ENCODE results near the gene SPINK8. TPM values are rescaled to one million over a fixed set of nuclear protein-coding genes. Genes with fewer than 3 reads are reported as not detected.
A peak's percentile ranks its signal among the peaks of the same experiment; 100 is the strongest.

Gene SPINK8
- total and polyA plus RNA-seq, 9 donors = not detected

GRCh38 chr3:48306860-48307530, 26.5 kb downstream of the SPINK8 start:
- intact Hi-C loops (cut with DNase I) = no loop called here
- Histone ChIP-seq H3K9me3 (no peaks in the 10 kb centered on the region), H3K4me3 (no peak overlapping the region), H3K36me3 (no peaks in the 10 kb centered on the region), H3K27ac (no peak overlapping the region), H3K4me1 (ENCODE audit: insufficient read depth) (no peaks in the 10 kb centered on the region), H3K27me3 (no peaks in the 10 kb centered on the region)
- no peak for TF ChIP-seq POLR2A (IDR thresholded peaks at IDR 0.05)
- no peak for TF ChIP-seq EP300 (IDR thresholded peaks at IDR 0.05)
- TF ChIP-seq CTCF (IDR thresholded peaks at IDR 0.05) = no peak
- WGBS, 3 donors = 57 to 75% (median 70%) methylated on average over 4 of the region's 4 CpGs
- DNase-seq = no peak

- Histone ChIP-seq H3K27me3 (no peaks in the 10 kb centered on the region), H3K27ac (no peak overlapping the region), H3K36me3 (no peaks in the 10 kb centered on the region), H3K4me1 (ENCODE audit: insufficient read depth) (peaks cover 2% of the 10 kb centered on the region), H3K9me3 (no peaks in the 10 kb centered on the region), H3K4me3 (no peak overlapping the region)
- TF ChIP-seq POLR2A (IDR thresholded peaks at IDR 0.05) (no peak), EP300 (IDR thresholded peaks at IDR 0.05) (no peak), CTCF (IDR thresholded peaks at IDR 0.05) (no peak)
- intact Hi-C loops (cut with DNase I) = no loop called here
- WGBS, 3 donors = 54 to 63% (median 59%) methylated on average over 2 of the region's 2 CpGs
- no peak for DNase-seq
Measured at GRCh38 chr3:48306290-48306689, 27.2 kb downstream of the SPINK8 start.

- Histone ChIP-seq H3K9me3 (no peaks in the 10 kb centered on the region), H3K4me1 (ENCODE audit: insufficient read depth) (peaks cover 4% of the 10 kb centered on the region), H3K4me3 (no peak overlapping the region), H3K36me3 (no peaks in the 10 kb centered on the region), H3K27me3 (no peaks in the 10 kb centered on the region), H3K27ac (no peak overlapping the region)
- DNase-seq = no peak
- intact Hi-C loops (cut with DNase I) = no loop called here
- TF ChIP-seq CTCF (IDR thresholded peaks at IDR 0.05) (no peak), EP300 (IDR thresholded peaks at IDR 0.05) (no peak), POLR2A (IDR thresholded peaks at IDR 0.05) (no peak)
- WGBS, 3 donors = 50 to 62% (median 55%) methylated on average over 2 of the region's 2 CpGs
Measured at GRCh38 chr3:48305396-48305795, 28.1 kb downstream of the SPINK8 start.

- no peak for TF ChIP-seq POLR2A (IDR thresholded peaks at IDR 0.05)
- Histone ChIP-seq H3K4me1 (ENCODE audit: insufficient read depth) (peaks cover 9% of the 10 kb centered on the region), H3K27me3 (no peaks in the 10 kb centered on the region), H3K9me3 (no peaks in the 10 kb centered on the region), H3K36me3 (no peaks in the 10 kb centered on the region), H3K4me3 (no peak overlapping the region), H3K27ac (no peak overlapping the region)
- no peak for DNase-seq
- intact Hi-C loops (cut with DNase I) = no loop called here
- WGBS, 3 donors = 87 to 98% (median 92%) methylated on average over 2 of the region's 2 CpGs
Measured at GRCh38 chr3:48303021-48303420, 30.4 kb downstream of the SPINK8 start.

- peak; percentile 21 to 48 (median 42) for DNase-seq
- no peaks in the 10 kb centered on the region for H3K9me3 ChIP-seq
- H3K4me3 ChIP-seq = peak overlapping the region; percentile 71
- intact Hi-C loops (cut with DNase I) = no loop called here
- TF ChIP-seq CTCF (IDR thresholded peaks at IDR 0.05) (no peak), POLR2A (IDR thresholded peaks at IDR 0.05) (no peak), EP300 (IDR thresholded peaks at IDR 0.05) (no peak)
- no peaks in the 10 kb centered on the region for H3K36me3 ChIP-seq
- no peaks in the 10 kb centered on the region for H3K27me3 ChIP-seq
- H3K27ac ChIP-seq = peak overlapping the region; percentile 75 to 93
- H3K4me1 ChIP-seq (ENCODE audit: insufficient read depth) = peaks cover 9% of the 10 kb centered on the region
- WGBS, 3 donors = 9 to 11% (median 10%) methylated on average over 10 of the region's 10 CpGs
Measured at GRCh38 chr3:48301800-48302166, 31.7 kb downstream of the SPINK8 start.

Measured in ovary (tissue), 9 donors.